Sigmoid colon (tissue), 7 donors: ENCODE data around the gene IRF2BPL. TPM values are rescaled to one million over a fixed set of nuclear protein-coding genes. Genes with fewer than 3 reads are reported as not detected.
A peak's percentile ranks its signal among the peaks of the same experiment; 100 is the strongest.

Experiments
- DNase-seq: peaks from one replicate; pipeline ENCODE4 v3.0.0-alpha.2; 2019
- H3K27ac ChIP-seq, 4 donors: fragments of 200-600 bp; sonication (generic); one replicate each; pipeline ENCODE4 v1.5.1; 2016 to 2019; ENCODE audit warnings: mild to moderate bottlenecking in 1 of 4
- H3K27me3 ChIP-seq, 3 donors: fragments of 200-600 bp; sonication (generic); one replicate each; pipeline ENCODE4 v1.5.1; 2019; ENCODE audit warnings: mild to moderate bottlenecking in 1 of 3
- H3K36me3 ChIP-seq, 4 donors: fragments of 200-600 bp; sonication (generic); one replicate each; pipeline ENCODE4 v1.5.1; 2016 to 2019
- H3K4me1 ChIP-seq, 4 donors: fragments of 200-600 bp; sonication (generic); one replicate each; pipeline ENCODE4 v1.5.1; 2017 to 2019
- H3K4me3 ChIP-seq, 4 donors: fragments of 200-600 bp; sonication (generic); one replicate each; pipeline ENCODE4 v1.5.1; 2017 to 2019; ENCODE audit warnings: mild to moderate bottlenecking in 2 of 4, moderate library complexity in 1 of 4
- H3K9me3 ChIP-seq, 4 donors: fragments of 200-600 bp in 3 of 4; sonication (generic) in 3 of 4; one replicate each; pipeline versions ENCODE4 v1.5.1 to v1.6.1; 2013 to 2019
- CTCF ChIP-seq, 4 experiments: fragments of 450-650 bp in 3 of 4; fragments of 200-600 bp in 1 of 4; IDR thresholded peaks; one replicate each; pipeline ENCODE4 v1.5.1; 2016 to 2019; ENCODE audit warnings: antibody characterized with exemption in 4 of 4, mild to moderate bottlenecking in 3 of 4, moderate library complexity in 2 of 4
- EP300 ChIP-seq, 4 donors: sonication (generic); formaldehyde crosslinking; IDR thresholded peaks; one replicate each; pipeline ENCODE4 v1.6.1; 2017; ENCODE audit warnings: antibody characterized with exemption in 4 of 4
- POLR2A ChIP-seq, 2 donors: fragments of 450-650 bp; IDR thresholded peaks; one replicate each; pipeline ENCODE4 v1.6.1; 2016; ENCODE audit warnings: antibody characterized with exemption in 2 of 2, mild to moderate bottlenecking in 2 of 2, moderate library complexity in 2 of 2
- POLR2AphosphoS5 ChIP-seq, 4 donors: sonication (generic); formaldehyde crosslinking; IDR thresholded peaks; one replicate each; pipeline ENCODE4 v1.6.1; 2017; ENCODE audit warnings: antibody characterized with exemption in 4 of 4
- WGBS, 2 donors: extraction: QIAGEN DNeasy Blood & Tissue Kit; methylation state at CpG; one replicate each; pipeline ENCODE4 v1.1.7; 2013; 5-methylcytosine and 5-hydroxymethylcytosine counted together
- intact Hi-C: fragments of 100-400 bp; cut with DNase I; formaldehyde crosslinking; loops from one replicate; pipeline ENCODE4 v1.15.1; 2023
- polyA plus RNA-seq, 3 donors: library from polyadenylated mRNA; stranded (reverse); fragments of 200-250 nt; gene quantifications; one replicate each; pipeline ENCODE4 v1.2.3, GENCODE V29; 2013
- total RNA-seq, 4 donors: library from RNA; depleted of rRNA; stranded (reverse); fragments of >200 nt; gene quantifications; one replicate each; pipeline ENCODE4 v1.1.0, GENCODE V29; 2016
- donor health status: healthy with polysubstance abuse.
- donor health status: Bipolar disorder and iron deficiency.
- donor health status: healthy.

Gene IRF2BPL
- total and polyA plus RNA-seq, 7 donors: 3.0 to 63.1 (median 34.7) TPM

GRCh38 chr14:77037215-77037937 lies 8.9 kb upstream of the IRF2BPL start:
- peak overlapping the region; percentile 96 to 100 (median 98) for H3K27ac ChIP-seq
- DNase-seq: no peak
- H3K9me3 ChIP-seq: no peaks in the 10 kb centered on the region
- intact Hi-C loops: loop anchor here (10.0 kb wide), 1 partner anchor 1763 kb away; the partner anchor contains the start of gene FOS
- 68 to 87% methylated on average over 16 of the region's 16 CpGs for WGBS, 2 donors
- H3K4me3 ChIP-seq: peak overlapping the region in 1 of 4 donors; percentile 37
- no peaks in the 10 kb centered on the region for H3K27me3 ChIP-seq
- TF ChIP-seq POLR2AphosphoS5 (IDR thresholded peaks at IDR 0.05) (no peak), CTCF (IDR thresholded peaks at IDR 0.05) (no peak), EP300 (IDR thresholded peaks at IDR 0.05) (no peak), POLR2A (IDR thresholded peaks at IDR 0.05) (no peak)
- H3K4me1 ChIP-seq: peaks cover 0 to 76% (median 73%) of the 10 kb centered on the region in 4 donors
- H3K36me3 ChIP-seq: no peaks in the 10 kb centered on the region

GRCh38 chr14:77036484-77037214 lies 8.1 kb upstream of the IRF2BPL start:
- Histone ChIP-seq H3K27me3 (no peaks in the 10 kb centered on the region), H3K36me3 (no peaks in the 10 kb centered on the region), H3K4me1 (peaks cover 0 to 76% (median 73%) of the 10 kb centered on the region in 4 donors), H3K9me3 (no peaks in the 10 kb centered on the region), H3K27ac (peak overlapping the region; percentile 96 to 100 (median 98)), H3K4me3 (no peak overlapping the region)
- no peak for TF ChIP-seq EP300 (IDR thresholded peaks at IDR 0.05)
- TF ChIP-seq CTCF (IDR thresholded peaks at IDR 0.05): no peak
- TF ChIP-seq POLR2AphosphoS5 (IDR thresholded peaks at IDR 0.05): no peak
- TF ChIP-seq POLR2A (IDR thresholded peaks at IDR 0.05): no peak
- no peak for DNase-seq
- WGBS, 2 donors: 78 to 85% methylated on average over 6 of the region's 6 CpGs
- intact Hi-C loops: loop anchor here (10.0 kb wide), 1 partner anchor 1762 kb away; the partner anchor contains the start of gene FOS

GRCh38 chr14:77035267-77035666 lies 6.8 kb upstream of the IRF2BPL start:
- no peaks in the 10 kb centered on the region for H3K36me3 ChIP-seq
- 88 to 93% methylated on average over 4 of the region's 4 CpGs for WGBS, 2 donors
- H3K4me1 ChIP-seq: peaks cover 0 to 76% (median 74%) of the 10 kb centered on the region in 4 donors
- H3K27ac ChIP-seq: peak overlapping the region; percentile 97 to 100 (median 100)
- no peaks in the 10 kb centered on the region for H3K9me3 ChIP-seq
- no peak for TF ChIP-seq POLR2AphosphoS5 (IDR thresholded peaks at IDR 0.05)
- TF ChIP-seq POLR2A (IDR thresholded peaks at IDR 0.05): no peak
- TF ChIP-seq CTCF (IDR thresholded peaks at IDR 0.05): no peak
- no peak for TF ChIP-seq EP300 (IDR thresholded peaks at IDR 0.05)
- DNase-seq: no peak
- H3K4me3 ChIP-seq: no peak overlapping the region
- H3K27me3 ChIP-seq: no peaks in the 10 kb centered on the region
- intact Hi-C loops: loop anchor here (10.0 kb wide), 1 partner anchor 1760 kb away; the partner anchor contains the start of gene FOS

- peak overlapping the region; percentile 97 to 100 (median 100) for H3K27ac ChIP-seq
- peaks cover 0 to 78% (median 77%) of the 10 kb centered on the region in 4 donors for H3K4me1 ChIP-seq
- WGBS, 2 donors: 1 to 5% methylated on average over 37 of the region's 37 CpGs
- peak overlapping the region; percentile 49 to 69 (median 55) for H3K4me3 ChIP-seq
- intact Hi-C loops: loop anchor here (10.0 kb wide), 1 partner anchor 1759 kb away; the partner anchor contains the start of gene FOS
- H3K27me3 ChIP-seq: no peaks in the 10 kb centered on the region
- TF ChIP-seq EP300 (IDR thresholded peaks at IDR 0.05) (peak in 2 of 4 donors; percentile 2 to 44), POLR2AphosphoS5 (IDR thresholded peaks at IDR 0.05) (peak; percentile 76 to 90 (median 85)), POLR2A (IDR thresholded peaks at IDR 0.05) (peak; percentile 7 to 44), CTCF (IDR thresholded peaks at IDR 0.05) (no peak)
- DNase-seq: peak; percentile 94
- H3K36me3 ChIP-seq: no peaks in the 10 kb centered on the region
- no peaks in the 10 kb centered on the region for H3K9me3 ChIP-seq
Measured at GRCh38 chr14:77033622-77034589, 5.4 kb upstream of the IRF2BPL start.
